Measurements from ENCODE around the gene HSPA1A.

The HSPA1A gene

DNA sequence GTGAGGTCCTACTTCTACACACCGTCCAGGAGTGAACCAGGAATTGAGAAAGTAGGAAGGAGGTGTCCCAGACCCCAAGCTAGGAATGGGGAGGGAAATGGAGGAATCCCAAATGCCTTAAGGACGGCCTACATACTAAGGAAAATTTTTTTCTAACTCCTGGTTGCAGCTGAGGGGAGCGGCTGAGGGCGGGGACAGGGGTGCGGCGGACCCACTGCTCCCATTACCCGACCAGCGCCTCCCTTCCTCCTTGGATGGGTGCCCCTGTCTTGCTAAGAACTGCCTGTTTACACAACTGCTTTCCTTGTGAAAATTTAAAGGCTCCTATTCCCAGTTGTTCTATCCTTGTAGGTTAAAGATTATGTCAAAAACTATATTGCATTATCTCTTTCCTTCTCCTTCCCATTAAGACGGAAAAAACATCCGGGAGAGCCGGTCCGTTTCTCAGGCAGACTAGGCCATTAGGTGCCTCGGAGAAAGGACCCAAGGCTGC, 11.5 kb downstream of the HSPA1A start:
- Histone ChIP-seq H3K36me3 (ENCODE audit: control insufficient read depth in 2 of 2, insufficient read depth in 1 of 2, low read length in 2 of 2) (peaks cover 0 to 24% of the 10 kb centered on the region in 2 experiments; a peak in 2 of 3 replicates), H3K27ac (ENCODE audit: extremely low read depth, low read depth, low read length) (peak overlapping the region; percentile 69), H3K4me3 (ENCODE audit: low read depth, low read length) (peak overlapping the region; percentile 44), H3K4me1 (ENCODE audit: control insufficient read depth, insufficient read depth, low read length) (no peaks in the 10 kb centered on the region), H3K9me3 (ENCODE audit: control insufficient read depth, insufficient read depth, low read depth, low read length) (no peaks in the 10 kb centered on the region)
- CTCF ChIA-PET = interaction anchor here (0.5 to 1.7 kb wide), 11 partner anchors 9 to 281 kb away, joined by 3 to 5 read pairs (median 3); partner anchors contain the start of genes ATP6V1G2, CLIC1, HSPA1A and HSPA1L
- POLR2A ChIA-PET = interaction anchor here (0.6 to 4.5 kb wide), 94 partner anchors 9 to 1599 kb away, joined by 3 to 206 read pairs (median 5); partner anchors contain the start of genes ABHD16A, APOM, ATF6B and ATP6V1G2
- TF ChIP-seq ELK4 (IDR thresholded peaks at IDR 0.05; ENCODE audit: borderline replicate concordance, low read depth, low read length) (no peak), ZNF561 (tag by site-specific recombination; IDR thresholded peaks at IDR 0.05; ENCODE audit: borderline replicate concordance) (peak; percentile 84; the same call in 1 of the 2 replicates), KLF8 (tag by site-specific recombination; IDR thresholded peaks at IDR 0.05) (peak; percentile 91), ZNF768 (tag by site-specific recombination; IDR thresholded peaks at IDR 0.05) (no peak), YY2 (tag by site-specific recombination; IDR thresholded peaks at IDR 0.05) (peak; percentile 45; the same call in 1 of the 2 replicates), ZNF16 (tag by site-specific recombination; IDR thresholded peaks at IDR 0.05; ENCODE audit: low read depth) (no peak), ZNF610 (tag by site-specific recombination; IDR thresholded peaks at IDR 0.05; ENCODE audit: borderline replicate concordance) (peak; percentile 97), ZNF350 (tag by site-specific recombination; IDR thresholded peaks at IDR 0.05) (no peak), ZNF324 (tag by site-specific recombination; IDR thresholded peaks at IDR 0.05) (peak; percentile 76), SP2 (tag by site-specific recombination; IDR thresholded peaks at IDR 0.05) (no peak), OVOL3 (tag by site-specific recombination; IDR thresholded peaks at IDR 0.05) (no peak), ZBTB26 (tag by site-specific recombination; optimal IDR thresholded peaks at IDR 0.05) (no peak), ZNF623 (tag by site-specific recombination; IDR thresholded peaks at IDR 0.05) (no peak), ZNF654 (tag by site-specific recombination; IDR thresholded peaks at IDR 0.05; ENCODE audit: low read depth) (peak; percentile 3; the same call in 1 of the 2 replicates), ZNF423 (tag by site-specific recombination; IDR thresholded peaks at IDR 0.05) (peak; percentile 43; the same call in 1 of the 2 replicates), ZNF394 (tag by site-specific recombination; IDR thresholded peaks at IDR 0.05; ENCODE audit: borderline replicate concordance) (peak; percentile 52; the same call in 1 of the 2 replicates), ZNF776 (tag by site-specific recombination; IDR thresholded peaks at IDR 0.05; ENCODE audit: borderline replicate concordance) (no peak), ZNF501 (tag by site-specific recombination; IDR thresholded peaks at IDR 0.05) (peak; percentile 65), ZNF433 (tag by site-specific recombination; IDR thresholded peaks at IDR 0.05; ENCODE audit: low read depth) (no peak), ZNF184 (tag by site-specific recombination; IDR thresholded peaks at IDR 0.05) (peak; percentile 56; the same call in 1 of the 2 replicates)
- TF ChIP-seq, protein P1, sequence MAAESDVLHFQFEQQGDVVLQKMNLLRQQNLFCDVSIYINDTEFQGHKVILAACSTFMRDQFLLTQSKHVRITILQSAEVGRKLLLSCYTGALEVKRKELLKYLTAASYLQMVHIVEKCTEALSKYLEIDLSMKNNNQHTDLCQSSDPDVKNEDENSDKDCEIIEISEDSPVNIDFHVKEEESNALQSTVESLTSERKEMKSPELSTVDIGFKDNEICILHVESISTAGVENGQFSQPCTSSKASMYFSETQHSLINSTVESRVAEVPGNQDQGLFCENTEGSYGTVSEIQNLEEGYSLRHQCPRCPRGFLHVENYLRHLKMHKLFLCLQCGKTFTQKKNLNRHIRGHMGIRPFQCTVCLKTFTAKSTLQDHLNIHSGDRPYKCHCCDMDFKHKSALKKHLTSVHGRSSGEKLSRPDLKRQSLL (tag by site-specific recombination; IDR thresholded peaks at IDR 0.05) = 0 out of 2 replicates have a peak, but pooled peaks have one; percentile 8
- TF ChIP-seq, protein P2, sequence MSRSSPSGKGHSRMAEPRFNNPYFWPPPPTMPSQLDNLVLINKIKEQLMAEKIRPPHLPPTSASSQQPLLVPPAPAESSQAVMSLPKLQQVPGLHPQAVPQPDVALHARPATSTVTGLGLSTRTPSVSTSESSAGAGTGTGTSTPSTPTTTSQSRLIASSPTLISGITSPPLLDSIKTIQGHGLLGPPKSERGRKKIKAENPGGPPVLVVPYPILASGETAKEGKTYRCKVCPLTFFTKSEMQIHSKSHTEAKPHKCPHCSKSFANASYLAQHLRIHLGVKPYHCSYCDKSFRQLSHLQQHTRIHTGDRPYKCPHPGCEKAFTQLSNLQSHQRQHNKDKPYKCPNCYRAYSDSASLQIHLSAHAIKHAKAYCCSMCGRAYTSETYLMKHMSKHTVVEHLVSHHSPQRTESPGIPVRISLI (tag by site-specific recombination; IDR thresholded peaks at IDR 0.05) = no peak
- TF ChIP-seq, protein P3, sequence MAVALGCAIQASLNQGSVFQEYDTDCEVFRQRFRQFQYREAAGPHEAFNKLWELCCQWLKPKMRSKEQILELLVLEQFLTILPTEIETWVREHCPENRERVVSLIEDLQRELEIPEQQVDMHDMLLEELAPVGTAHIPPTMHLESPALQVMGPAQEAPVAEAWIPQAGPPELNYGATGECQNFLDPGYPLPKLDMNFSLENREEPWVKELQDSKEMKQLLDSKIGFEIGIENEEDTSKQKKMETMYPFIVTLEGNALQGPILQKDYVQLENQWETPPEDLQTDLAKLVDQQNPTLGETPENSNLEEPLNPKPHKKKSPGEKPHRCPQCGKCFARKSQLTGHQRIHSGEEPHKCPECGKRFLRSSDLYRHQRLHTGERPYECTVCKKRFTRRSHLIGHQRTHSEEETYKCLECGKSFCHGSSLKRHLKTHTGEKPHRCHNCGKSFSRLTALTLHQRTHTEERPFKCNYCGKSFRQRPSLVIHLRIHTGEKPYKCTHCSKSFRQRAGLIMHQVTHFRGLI (tag by site-specific recombination; IDR thresholded peaks at IDR 0.05) = 0 out of 2 replicates have a peak, but pooled peaks have one; percentile 22
- TF ChIP-seq, protein P4, sequence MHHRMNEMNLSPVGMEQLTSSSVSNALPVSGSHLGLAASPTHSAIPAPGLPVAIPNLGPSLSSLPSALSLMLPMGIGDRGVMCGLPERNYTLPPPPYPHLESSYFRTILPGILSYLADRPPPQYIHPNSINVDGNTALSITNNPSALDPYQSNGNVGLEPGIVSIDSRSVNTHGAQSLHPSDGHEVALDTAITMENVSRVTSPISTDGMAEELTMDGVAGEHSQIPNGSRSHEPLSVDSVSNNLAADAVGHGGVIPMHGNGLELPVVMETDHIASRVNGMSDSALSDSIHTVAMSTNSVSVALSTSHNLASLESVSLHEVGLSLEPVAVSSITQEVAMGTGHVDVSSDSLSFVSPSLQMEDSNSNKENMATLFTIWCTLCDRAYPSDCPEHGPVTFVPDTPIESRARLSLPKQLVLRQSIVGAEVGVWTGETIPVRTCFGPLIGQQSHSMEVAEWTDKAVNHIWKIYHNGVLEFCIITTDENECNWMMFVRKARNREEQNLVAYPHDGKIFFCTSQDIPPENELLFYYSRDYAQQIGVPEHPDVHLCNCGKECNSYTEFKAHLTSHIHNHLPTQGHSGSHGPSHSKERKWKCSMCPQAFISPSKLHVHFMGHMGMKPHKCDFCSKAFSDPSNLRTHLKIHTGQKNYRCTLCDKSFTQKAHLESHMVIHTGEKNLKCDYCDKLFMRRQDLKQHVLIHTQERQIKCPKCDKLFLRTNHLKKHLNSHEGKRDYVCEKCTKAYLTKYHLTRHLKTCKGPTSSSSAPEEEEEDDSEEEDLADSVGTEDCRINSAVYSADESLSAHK (tag by site-specific recombination; IDR thresholded peaks at IDR 0.05) = 0 out of 2 replicates have a peak, but pooled peaks have one; percentile 19
- TF ChIP-seq, protein P5, sequence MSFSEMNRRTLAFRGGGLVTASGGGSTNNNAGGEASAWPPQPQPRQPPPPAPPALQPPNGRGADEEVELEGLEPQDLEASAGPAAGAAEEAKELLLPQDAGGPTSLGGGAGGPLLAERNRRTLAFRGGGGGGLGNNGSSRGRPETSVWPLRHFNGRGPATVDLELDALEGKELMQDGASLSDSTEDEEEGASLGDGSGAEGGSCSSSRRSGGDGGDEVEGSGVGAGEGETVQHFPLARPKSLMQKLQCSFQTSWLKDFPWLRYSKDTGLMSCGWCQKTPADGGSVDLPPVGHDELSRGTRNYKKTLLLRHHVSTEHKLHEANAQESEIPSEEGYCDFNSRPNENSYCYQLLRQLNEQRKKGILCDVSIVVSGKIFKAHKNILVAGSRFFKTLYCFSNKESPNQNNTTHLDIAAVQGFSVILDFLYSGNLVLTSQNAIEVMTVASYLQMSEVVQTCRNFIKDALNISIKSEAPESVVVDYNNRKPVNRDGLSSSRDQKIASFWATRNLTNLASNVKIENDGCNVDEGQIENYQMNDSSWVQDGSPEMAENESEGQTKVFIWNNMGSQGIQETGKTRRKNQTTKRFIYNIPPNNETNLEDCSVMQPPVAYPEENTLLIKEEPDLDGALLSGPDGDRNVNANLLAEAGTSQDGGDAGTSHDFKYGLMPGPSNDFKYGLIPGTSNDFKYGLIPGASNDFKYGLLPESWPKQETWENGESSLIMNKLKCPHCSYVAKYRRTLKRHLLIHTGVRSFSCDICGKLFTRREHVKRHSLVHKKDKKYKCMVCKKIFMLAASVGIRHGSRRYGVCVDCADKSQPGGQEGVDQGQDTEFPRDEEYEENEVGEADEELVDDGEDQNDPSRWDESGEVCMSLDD (tag by site-specific recombination; IDR thresholded peaks at IDR 0.05) = peak; percentile 48; the same call in 1 of the 2 replicates

All from HEK293 (cell line).